ENCODE measurements around the gene IGLL5. TPM values are rescaled to one million over a fixed set of nuclear protein-coding genes. Genes with fewer than 3 reads are reported as not detected.

IGLL5 gene
- total and polyA plus RNA-seq, 9 of the 15 experiments (the other 6 are each of a cell fraction or from before 2014, with no cell fraction given) = not detected

DNA sequence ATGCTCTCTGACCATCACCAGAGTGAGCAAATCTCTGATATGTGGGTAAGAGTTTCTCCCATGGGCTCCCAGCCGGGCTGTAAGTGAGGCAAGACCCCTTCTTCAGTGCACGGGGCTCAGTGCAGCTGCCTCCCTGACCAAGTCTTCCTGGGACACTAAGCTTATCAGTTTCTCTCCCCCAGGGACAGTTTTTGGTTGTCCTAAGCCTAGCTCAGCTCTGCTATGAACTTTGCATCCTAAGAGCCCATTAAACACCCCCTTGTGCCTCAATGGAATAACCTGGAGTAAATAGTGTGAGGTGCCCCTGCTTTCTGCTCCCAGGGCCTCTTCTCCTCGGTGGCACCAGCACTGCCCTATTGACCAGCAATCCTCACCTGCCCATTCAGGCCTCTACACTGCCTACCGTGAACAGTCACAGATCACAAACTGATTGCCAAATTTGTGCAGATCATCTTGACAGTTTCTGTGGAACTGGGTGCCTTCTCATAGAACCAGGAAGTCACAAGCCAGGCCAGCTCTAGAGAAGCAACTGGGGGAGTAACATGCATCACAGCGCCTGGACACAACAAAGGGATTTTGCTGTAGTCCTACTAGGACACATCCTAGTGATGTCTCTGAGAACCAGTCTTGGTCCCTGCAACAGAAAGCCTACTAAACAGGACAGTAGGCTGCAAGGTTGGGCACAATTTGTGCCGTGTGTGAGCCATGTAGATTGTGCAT, 19.5 kb upstream of the IGLL5 start (continued):
- 0 out of 4 replicates have a peak, but pooled peaks of 1 of the 2 experiments have one; percentile 45 for TF ChIP-seq MLX (CRISPR knock-in tag; conservative IDR thresholded peaks at IDR 0.05)
- no peak for TF ChIP-seq FOXM1 (IDR thresholded peaks at IDR 0.05; ENCODE audit: low read depth)
- no peak for TF ChIP-seq FOXM1 (CRISPR knock-in tag; IDR thresholded peaks at IDR 0.05; ENCODE audit: low read depth)
- no peak for TF ChIP-seq TAF1 (IDR thresholded peaks at IDR 0.05; ENCODE audit: control insufficient read depth, extremely low read depth, insufficient read depth, low read length, severe bottlenecking)
- TF ChIP-seq ZNF76 (CRISPR knock-in tag; IDR thresholded peaks at IDR 0.05; ENCODE audit: borderline replicate concordance) = no peak
- TF ChIP-seq, protein P1, sequence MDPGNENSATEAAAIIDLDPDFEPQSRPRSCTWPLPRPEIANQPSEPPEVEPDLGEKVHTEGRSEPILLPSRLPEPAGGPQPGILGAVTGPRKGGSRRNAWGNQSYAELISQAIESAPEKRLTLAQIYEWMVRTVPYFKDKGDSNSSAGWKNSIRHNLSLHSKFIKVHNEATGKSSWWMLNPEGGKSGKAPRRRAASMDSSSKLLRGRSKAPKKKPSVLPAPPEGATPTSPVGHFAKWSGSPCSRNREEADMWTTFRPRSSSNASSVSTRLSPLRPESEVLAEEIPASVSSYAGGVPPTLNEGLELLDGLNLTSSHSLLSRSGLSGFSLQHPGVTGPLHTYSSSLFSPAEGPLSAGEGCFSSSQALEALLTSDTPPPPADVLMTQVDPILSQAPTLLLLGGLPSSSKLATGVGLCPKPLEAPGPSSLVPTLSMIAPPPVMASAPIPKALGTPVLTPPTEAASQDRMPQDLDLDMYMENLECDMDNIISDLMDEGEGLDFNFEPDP (CRISPR knock-in tag; IDR thresholded peaks at IDR 0.05) = no peak
- TF ChIP-seq, protein P2, sequence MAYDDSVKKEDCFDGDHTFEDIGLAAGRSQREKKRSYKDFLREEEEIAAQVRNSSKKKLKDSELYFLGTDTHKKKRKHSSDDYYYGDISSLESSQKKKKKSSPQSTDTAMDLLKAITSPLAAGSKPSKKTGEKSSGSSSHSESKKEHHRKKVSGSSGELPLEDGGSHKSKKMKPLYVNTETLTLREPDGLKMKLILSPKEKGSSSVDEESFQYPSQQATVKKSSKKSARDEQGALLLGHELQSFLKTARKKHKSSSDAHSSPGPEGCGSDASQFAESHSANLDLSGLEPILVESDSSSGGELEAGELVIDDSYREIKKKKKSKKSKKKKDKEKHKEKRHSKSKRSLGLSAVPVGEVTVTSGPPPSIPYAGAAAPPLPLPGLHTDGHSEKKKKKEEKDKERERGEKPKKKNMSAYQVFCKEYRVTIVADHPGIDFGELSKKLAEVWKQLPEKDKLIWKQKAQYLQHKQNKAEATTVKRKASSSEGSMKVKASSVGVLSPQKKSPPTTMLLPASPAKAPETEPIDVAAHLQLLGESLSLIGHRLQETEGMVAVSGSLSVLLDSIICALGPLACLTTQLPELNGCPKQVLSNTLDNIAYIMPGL (CRISPR knock-in tag; IDR thresholded peaks at IDR 0.05) = peak; percentile 29; the same call in 1 of the 2 replicates
- no peak for TF ChIP-seq FOXP1 (CRISPR knock-in tag; IDR thresholded peaks at IDR 0.05)
- TF ChIP-seq, protein P3, sequence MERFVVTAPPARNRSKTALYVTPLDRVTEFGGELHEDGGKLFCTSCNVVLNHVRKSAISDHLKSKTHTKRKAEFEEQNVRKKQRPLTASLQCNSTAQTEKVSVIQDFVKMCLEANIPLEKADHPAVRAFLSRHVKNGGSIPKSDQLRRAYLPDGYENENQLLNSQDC (CRISPR knock-in tag; IDR thresholded peaks at IDR 0.05) = no peak
- TF ChIP-seq ZNF184 (CRISPR knock-in tag; IDR thresholded peaks at IDR 0.05) = 0 out of 2 replicates have a peak, but pooled peaks have one; percentile 40
- TF ChIP-seq STAT5A (IDR thresholded peaks at IDR 0.05; ENCODE audit: borderline replicate concordance, low read length) = no peak; the same call in 1 of the 2 replicates
- TF ChIP-seq E2F3 (CRISPR knock-in tag; IDR thresholded peaks at IDR 0.05) = no peak
- TF ChIP-seq RBBP5 (IDR thresholded peaks at IDR 0.05; ENCODE audit: borderline replicate concordance, insufficient read depth, low read length, poor library complexity, severe bottlenecking) = no peak
- TF ChIP-seq MEF2A (IDR thresholded peaks at IDR 0.05; ENCODE audit: control insufficient read depth, low read depth, low read length) = no peak
- TF ChIP-seq ZNF277 (CRISPR knock-in tag; IDR thresholded peaks at IDR 0.05; ENCODE audit: borderline replicate concordance) = no peak

Measured in K562 (cell line).